DMS153 treated with DMSO at 0.1 percent for 48 hours (cell line): ENCODE data around the gene EHHADH.
A peak's percentile ranks its signal among the peaks of the same experiment; 100 is the strongest.
"Not testable (repeated sequence)": the region's sequence is repeated elsewhere in the genome, so short reads cannot be mapped to it uniquely, and the experiment has no call there.

Experiments
- DNase-seq: peaks from one replicate; lab custom pipeline; 2025; ENCODE audit not compliant: unreplicated experiment; lab: John Stamatoyannopoulos, UW

The EHHADH gene

GRCh38 chr3:185253133-185253532, 716 bp downstream of the EHHADH start:
- DNase-seq: not testable (repeated sequence)

- no peak for DNase-seq
Measured at GRCh38 chr3:185251272-185251671, 2.6 kb downstream of the EHHADH start.

- DNase-seq: no peak
Measured at GRCh38 chr3:185250653-185251052, 3.2 kb downstream of the EHHADH start.

GRCh38 chr3:185250247-185250646, 3.6 kb downstream of the EHHADH start:
- DNase-seq: no peak

- no peak for DNase-seq
Measured at GRCh38 chr3:185242642-185243041, 11.2 kb downstream of the EHHADH start.

- no peak for DNase-seq
Measured at GRCh38 chr3:185236969-185237368, 16.9 kb downstream of the EHHADH start.

- DNase-seq: no peak
Measured at GRCh38 chr3:185233328-185233727, 20.5 kb downstream of the EHHADH start.

GRCh38 chr3:185226526-185226925, 27.3 kb downstream of the EHHADH start:
- not testable (repeated sequence) for DNase-seq

GRCh38 chr3:185225523-185225922, 28.3 kb downstream of the EHHADH start:
- DNase-seq: no peak

- no peak for DNase-seq
Measured at GRCh38 chr3:185225080-185225479, 28.8 kb downstream of the EHHADH start.

- no peak for DNase-seq
Measured at GRCh38 chr3:185221203-185221602, 32.6 kb downstream of the EHHADH start.

- peak; percentile 3 for DNase-seq
Measured at GRCh38 chr3:185216607-185216958, 37.3 kb downstream of the EHHADH start.

GRCh38 chr3:185215873-185216606, 37.8 kb downstream of the EHHADH start:
- DNase-seq: no peak

GRCh38 chr3:185212559-185212958, 41.3 kb downstream of the EHHADH start:
- no peak for DNase-seq

GRCh38 chr3:185212086-185212485, 41.8 kb downstream of the EHHADH start:
- no peak for DNase-seq

- no peak for DNase-seq
Measured at GRCh38 chr3:185210621-185211142, 43.2 kb downstream of the EHHADH start.

- no peak for DNase-seq
Measured at GRCh38 chr3:185208823-185209222, 45.0 kb downstream of the EHHADH start.

- no peak for DNase-seq
Measured at GRCh38 chr3:185207931-185208746, 45.7 kb downstream of the EHHADH start.

GRCh38 chr3:185207481-185207880, 46.4 kb downstream of the EHHADH start:
- no peak for DNase-seq

GRCh38 chr3:185205865-185206264, 48.0 kb downstream of the EHHADH start:
- no peak for DNase-seq

- no peak for DNase-seq
Measured at GRCh38 chr3:185204894-185205293, 49.0 kb downstream of the EHHADH start.

- no peak for DNase-seq
Measured at GRCh38 chr3:185200639-185201038, 53.2 kb downstream of the EHHADH start.
